GM19023 (cell line): ENCODE data around the gene AAR2.

Experiments used
- ATAC-seq: cut with Tn5 transposase; IDR thresholded peaks from one replicate; pipeline ENCODE4 v1.9.1; 2021; ENCODE audit warnings: mild to moderate bottlenecking, moderate library complexity; ENCODE audit not compliant: unreplicated experiment

The AAR2 gene

DNA sequence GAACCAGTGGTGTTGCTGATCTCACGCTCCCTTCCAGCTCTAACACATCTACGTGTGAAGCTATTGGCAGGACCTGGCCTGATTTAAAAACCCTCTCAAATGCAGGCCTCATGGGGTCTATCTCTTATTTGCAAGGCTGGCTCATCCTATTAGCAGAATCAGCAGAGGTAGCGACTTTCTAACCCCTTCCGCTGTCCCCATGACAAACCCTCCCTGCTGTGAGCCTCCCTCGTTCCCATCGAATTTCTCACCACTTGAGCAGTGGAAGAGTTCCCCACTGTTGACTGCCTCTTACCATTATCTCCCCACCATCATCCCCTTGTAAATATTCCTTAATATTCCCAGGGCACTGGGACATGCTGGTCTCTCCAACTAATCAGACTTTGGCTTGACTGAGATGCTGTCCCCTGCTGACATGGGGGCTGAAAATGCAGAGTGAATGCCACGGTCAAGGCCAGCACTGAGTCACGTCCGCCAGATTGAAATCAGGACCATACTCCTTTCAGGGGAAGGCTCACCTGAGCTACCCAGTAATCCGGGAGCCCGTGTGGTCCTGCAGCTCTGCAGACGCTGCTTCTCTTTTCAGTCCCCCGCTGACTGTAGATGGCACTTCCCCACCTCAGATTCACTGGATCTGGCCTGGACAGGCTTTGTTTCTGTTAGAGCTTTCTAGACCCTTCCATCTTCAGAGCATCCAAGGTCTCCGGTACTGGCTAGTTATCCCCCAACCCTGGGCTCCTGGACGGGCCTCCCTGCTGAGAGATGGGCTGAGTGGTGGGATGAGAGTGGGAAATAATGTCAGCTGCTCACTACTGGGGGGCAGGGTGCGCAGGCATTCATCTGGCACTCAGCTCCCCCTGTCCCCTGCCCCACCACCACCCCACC is 23.1 kb downstream of the AAR2 start:
- no peak for ATAC-seq

DNA sequence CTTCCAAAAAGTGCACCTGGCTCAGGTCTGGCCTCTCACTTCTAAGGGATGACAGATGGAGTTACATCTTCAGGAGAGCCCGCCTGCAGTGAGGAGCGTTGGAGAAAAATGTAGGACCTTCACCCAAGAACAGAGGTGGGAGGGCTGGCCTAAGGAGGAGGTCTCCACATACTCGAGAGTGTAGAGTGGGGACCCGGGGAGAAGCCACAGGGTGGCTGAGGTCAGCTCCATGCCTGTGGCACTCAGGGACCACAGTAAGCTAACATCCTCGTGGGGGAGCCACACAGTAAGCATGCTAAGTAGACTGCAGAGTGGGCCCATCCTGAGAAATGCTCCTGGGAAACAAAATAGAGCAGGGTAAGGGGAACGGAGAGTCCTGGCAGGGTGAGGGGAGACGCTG is 24.0 kb downstream of the AAR2 start:
- no peak for ATAC-seq

DNA sequence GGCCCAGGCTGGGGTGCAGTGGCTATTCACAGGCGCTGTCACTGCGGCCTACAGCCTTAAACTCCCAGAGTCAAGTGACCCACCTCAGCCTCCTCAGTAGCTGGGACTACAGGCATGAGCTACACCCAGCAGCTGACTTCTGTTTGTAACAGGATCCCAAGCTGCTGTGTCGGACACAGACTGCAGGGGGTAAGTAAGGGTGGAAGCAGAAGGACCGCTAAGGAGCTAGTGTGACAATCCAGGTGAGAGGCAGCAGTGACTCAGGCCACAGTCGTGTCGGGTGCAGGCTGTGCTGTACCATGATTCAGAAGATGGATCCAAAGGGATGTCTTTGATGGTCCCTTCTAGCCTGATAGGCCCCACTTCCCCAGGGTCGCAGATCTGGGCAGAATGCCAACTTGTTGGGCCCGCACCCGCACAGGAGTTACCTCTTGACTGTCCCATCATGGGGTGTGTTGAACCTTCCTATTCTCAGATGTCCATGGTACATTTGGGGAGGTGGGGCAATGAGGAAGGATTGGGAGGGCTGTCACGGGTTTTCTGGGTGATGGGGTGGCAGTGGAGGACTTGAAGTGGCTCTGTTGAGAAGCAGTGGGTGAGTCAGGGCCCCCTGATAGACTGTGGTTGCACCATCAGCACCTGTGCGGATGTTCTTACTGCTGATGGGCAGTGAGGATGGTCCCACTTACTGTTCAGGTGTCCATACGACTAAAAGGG is 25.3 kb downstream of the AAR2 start:
- no peak for ATAC-seq

DNA sequence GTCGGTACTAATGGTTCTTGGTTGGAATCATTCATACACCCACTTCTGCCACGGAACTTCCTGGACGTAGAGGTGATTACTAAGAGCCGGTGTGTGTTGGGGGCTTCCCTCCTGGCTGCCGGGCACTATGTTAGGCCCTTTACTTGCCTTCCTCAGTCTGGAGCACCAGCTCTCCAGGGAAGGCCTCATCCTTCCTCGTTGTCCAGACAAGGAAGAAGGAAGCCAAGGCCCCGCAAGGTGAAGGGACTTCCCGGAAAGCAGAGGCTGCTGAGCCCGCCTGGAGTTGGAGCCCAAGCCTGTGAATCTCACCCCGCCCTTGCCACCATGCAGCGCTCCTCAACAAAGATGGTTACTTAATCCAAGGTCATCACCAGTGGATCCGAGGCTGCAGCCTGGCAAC is 26.2 kb downstream of the AAR2 start:
- no peak for ATAC-seq

DNA sequence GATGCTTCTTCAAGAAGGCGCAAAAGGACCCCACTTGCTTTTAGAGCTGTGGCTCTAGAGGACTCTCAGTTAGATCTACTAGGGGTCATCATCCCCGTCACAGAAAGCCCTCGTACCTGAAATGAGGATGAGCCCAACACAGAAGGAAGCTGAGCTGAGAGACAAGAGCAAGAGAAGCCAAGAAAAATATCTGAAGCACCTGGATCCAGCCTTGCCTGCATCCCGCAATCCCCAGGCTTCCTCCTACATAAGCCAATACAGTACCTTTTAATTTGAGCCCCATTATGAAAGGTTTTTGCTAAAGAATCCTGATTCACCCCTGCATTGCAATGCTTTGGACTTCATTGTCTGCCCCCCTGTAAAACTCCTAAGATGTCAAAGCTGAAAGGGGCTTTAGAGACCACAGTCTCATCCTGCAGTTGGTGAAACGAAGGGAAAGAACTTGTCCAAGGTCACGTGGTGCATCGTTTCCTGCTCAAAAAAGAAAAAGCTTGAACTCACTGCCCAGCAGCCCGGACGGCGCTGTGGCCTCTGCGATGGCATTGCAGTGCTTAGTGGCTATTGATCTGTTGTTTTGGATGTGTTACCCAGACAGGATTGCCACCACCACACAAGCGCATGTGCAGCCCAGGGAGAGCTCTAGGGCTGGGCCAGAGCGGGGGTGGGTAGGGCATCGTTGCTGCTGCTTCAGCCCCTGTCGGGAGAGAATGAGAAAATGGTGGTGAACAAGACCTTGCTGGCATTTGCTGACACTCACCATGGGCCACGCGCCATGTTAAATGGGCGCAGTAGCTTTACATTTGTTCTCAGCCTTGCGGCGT is 28.4 kb downstream of the AAR2 start:
- ATAC-seq = no peak

DNA sequence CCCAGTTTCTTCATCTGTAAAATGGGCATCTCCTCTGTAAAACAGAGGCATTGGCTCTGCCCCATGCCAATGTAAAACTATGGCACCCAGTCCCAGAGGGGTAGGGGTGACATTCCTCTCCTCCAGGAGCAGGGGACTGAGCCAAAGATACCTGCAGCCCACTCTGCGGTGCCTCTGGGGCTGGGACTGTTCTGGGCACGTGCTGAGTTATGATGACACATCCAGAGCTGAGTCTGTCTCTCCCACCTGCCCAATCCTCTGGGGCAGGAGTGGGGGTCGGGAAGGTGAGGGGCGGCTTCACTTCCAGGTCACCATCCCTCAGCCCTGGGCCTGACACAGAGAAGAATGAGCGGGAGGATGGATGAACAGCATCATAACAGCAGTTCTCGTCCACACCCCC is 29.9 kb downstream of the AAR2 start:
- no peak for ATAC-seq

DNA sequence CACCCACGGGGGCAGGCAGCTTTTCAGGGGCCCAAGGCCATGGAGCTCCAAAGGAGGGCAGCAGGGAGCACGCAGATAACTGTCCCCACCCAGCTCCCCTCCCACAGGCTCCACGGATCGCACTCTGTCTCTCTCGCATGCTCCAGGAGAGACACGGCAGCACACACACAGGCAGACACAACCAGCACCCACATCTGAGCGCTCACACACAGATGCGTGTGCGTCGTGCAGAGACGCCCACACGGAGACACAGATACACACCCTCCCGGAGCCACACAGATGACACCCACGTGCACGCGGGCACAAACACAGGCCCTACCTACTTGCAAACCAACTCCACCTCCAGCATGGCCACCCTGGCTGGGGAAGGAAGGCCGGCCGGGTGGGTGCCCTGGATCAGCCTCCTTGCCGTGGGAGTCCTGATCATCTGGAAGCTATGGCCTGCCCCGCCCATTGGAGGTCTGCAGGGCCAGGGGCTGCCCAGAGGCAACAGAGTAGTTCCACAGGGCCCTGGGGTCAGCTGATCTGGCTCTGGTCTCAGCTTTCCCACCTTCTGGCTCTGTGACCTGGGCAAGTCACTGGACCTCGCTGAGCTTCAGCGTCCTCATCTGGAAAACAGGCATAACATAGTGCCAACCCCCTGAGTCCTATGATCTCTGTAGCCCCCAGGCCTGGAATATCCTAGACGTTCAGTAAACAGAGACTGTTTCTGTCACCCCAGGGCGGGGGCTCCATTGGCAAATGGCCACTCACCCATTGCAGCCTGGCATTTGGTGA is 31.5 kb downstream of the AAR2 start:
- no peak for ATAC-seq

DNA sequence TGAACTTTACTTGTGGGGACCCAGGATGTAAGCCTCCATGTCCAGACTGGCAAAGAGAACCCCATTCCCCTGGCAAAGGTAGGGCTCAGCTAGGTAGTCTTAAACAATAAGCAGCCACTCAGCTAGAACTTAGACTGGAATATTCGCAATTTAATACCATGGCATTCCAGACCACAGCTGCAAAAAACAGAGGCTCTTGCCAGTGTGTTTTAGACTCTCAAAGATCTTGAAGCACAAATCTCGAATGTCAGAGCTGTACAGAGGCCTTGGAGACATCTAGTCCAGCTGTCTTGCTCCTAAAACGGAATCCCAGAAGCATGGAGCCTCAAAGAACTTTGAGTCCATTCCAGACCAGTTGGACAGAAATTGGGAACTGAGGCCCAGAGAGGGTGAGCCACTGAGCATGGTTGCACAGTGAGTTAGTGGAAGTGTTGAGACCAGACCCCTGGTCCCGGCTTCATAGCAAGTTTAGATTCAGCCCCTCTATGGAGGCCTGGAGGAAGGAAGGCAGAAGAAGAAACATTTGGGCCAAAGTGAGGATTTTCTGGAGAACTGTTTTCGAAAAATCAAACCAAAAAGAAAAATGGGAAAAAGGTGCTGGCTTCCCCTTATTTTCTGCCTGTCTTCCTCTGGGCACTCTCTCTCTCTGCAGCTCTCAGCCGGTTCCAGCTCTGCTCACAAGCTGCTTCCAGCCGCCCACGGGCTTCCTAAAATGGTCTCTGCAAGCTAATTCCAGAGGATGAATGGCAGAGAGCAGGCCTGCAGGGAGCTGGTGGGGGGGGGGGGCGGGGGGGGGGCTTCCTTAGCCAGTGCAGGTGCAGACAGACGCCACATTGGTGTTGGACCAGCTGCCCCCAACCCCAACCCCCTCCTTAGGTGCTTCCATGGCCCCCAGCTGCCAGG is 32.4 kb downstream of the AAR2 start:
- ATAC-seq = no peak

DNA sequence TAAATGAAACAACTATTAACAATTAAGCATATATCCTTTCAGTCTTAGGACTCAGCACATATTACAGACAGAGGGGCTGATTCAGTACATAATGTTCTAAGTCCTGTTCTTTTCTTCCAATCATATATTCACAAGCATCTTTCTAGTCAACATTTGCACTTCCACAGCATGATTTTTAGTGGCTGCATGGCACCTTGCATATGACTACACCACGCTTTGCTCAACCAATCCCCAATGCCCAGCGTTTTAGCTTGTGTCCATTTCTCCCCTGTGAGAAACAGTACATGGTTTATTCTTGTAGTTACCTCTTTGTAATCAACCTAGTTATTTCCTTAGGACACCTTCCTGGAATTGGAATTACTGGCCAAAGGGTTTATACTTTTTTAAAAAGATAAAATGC is 33.2 kb downstream of the AAR2 start:
- no peak for ATAC-seq

DNA sequence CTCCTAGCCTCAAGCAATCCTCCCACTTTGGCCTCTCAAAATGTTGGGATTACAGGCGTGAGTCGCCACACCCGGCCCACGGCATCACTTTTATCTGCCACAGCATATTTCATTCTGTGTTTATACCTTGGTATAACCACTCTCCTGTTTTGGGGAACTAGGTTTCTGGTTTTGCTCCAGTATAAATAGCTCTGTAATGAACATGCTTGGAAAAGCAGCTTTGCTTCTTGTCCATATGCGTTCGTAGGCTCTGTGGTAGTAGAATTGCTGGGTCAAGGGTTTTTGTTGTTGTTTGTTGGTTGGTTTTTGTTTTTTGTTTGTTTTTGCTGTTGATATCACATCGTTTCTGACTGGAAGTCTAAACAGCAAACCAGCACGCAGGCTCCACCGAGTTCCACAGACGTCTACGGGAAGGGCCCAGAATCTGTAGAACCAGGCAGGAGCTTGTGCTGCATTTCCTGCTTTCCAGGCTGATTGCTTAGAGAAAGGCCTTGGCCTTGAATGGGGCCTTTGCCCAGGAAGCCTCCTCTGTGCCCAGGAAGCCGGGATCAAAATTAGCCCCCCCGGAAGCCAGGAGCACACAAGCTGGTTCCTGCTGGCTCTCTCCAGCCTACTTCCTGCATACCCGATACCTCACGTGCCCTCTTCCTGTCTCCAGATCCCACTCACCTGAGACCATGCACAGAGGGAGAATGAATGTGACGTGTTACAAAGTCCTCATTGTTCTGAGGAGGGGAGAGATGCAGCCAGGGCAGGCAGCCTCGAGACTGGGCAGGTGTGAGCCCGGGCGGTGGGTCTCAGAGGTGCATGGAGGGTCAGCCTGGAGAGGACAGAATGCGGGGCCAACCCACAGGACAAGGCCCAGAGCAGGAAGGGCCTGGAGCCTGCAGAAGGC is 34.7 kb downstream of the AAR2 start:
- ATAC-seq = no peak

DNA sequence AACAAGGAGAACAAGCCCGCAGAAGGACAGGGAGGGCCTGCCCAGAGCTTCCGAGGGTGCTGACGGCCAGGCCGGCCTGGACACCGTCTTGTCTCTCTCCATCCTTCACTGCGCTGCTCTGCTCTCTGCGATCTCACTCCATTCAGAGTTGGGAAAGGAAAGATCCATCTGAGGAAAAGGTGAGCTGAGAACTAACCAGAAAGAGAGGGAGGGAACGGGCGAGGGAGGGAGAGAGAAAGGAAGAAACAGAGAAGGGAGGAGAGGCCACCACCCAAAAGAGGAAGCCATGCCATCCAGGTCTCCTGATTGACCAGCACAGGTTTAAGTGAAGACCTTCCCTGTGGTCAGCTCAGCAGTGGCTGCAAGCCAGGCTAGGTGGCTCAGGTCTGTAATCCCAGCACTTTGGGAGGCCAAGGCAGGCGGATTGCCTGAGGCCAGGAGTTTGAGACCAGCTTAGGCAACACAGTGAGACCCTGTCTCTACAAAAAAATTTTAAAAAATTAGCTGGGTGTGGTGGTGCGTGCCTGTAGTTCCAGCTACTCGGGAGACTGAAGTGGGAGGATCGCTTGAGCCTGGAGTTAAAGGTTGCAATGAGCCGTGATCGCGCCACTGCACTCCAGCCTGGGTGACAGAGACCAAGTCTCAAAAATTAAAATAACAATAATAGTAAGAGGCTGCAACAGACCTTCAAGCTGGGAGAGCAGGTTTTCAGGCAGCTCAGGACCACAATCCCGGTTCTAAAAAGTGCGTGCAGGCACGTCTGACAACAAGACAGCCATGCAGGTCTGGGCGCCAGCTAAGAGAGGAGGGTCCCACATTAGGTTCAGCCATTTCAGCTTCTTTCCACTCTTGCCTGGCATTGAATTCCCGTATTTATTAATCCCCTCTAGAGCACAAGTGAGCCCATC is 35.6 kb downstream of the AAR2 start:
- no peak for ATAC-seq

DNA sequence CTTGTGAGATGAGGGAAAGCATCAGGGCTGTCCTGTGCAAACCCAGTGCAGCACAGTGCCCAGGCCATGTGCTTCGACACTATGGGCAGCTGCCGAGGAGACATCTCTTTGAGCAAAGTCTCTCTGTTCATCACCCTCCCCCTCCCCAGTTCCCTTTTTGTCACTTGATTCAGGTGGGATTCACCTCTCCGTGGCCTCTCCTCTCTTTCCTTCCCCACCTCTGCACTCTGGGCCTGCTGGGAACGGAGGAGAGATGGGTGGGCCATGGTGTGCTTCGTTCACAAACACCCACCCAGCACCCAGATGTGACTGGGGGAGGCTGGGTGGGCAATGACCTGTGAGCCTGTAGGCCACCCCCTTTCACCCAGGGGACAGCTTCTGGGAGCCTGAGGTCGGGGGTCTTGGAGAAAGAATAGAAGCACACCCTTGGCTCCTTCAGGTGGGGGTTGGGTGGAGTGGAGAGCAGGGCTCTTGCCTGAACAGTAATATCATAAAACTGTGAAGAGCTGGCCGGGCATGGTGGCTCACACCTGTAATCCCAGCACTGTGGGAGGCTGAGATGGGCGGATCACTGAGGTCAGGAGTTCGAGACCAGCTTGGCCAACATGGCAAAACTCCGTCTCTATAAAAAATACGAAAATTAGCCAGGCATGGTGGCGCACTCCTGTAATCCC is 36.4 kb downstream of the AAR2 start:
- ATAC-seq = no peak

DNA sequence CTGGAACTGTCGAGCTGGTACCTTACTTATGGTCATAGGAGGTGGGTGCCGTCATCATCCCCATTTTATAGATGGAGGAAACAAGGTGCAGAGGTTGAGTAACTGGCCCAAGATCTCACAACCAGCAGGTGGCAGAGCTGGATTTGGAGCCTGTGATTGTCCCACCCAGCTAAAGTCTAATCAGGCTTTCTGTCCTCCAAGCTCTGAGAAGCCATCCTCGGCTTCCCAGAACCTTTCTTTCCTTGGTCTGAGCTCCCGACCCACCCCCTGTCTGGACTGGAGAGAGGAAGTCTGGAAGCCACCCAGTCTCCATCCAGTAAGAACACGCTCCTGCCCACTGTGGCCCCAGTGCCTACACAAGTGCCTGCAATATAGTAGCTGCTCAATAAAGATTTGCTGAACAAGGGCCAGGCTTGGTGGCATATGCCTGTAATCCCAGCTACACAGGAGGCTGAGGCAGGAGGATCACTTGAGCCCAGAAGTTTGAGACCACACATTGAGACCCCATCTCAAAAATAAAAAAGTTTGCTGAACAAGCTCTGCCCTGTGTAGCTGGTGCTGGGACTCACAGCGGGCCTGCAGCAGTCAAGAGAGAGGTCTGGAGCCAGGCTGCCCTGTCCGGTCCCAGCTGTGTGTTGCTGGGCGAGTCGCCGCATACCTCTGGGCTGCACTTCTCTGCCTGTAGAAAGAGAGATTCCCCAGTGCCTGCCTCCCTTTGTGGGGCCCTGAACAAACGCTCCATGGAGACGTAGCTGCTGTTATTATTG is 37.3 kb downstream of the AAR2 start:
- ATAC-seq = no peak

DNA sequence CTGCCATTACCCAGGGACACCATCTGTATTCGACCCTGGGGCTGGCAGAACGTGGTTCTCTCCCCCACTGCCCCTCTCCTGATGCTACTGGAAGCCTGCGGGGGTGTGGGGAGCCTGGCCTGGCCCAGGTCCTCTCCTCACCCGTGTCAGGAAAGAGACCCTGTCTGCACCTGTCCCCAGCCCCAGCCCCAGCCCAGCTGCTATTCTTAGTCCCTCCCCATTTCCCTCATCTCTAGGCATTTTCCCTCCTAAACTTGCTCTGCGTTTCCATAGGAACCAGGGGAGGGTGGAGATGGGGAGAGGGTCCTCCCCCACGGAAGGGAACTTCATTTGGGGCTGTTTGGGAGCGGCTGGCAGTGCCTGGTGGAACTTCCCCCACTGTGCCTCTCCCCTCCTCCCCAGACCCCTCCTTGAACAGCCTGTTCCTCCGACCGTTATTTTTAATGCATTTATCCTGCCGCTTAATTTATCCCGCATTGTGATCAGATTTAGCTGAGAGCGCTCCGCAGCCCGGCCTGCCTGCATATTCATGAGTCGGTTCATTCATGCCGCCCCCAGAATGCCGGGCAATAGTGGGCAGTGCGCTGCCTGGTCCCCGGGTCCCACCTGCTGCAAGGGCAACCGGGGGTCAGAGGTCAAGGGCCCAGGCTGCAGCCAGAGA is 38.0 kb downstream of the AAR2 start:
- no peak for ATAC-seq

DNA sequence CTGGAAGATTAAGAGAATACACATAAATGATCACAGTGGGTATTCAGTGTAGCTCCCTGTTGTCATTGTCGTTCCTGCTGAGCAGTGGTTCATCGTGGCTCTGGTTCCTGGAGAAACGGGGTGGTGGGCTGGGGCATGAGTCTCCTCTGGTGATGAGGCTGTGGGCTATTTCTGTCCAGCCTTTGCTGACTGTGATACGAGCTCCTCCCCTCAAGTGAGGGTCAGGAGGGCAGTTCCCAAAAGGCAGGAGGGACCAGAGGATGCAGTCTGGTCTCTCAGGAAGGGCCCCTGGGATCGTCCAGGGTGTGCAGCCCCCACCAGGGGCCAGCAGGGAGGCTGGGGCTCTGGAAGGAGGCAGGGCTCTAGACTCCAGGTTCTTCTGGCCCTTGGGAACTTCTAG is 38.7 kb downstream of the AAR2 start:
- ATAC-seq = no peak
